PC-9 (cell line): ENCODE measurements around the gene CSH1. TPM values are rescaled to one million over a fixed set of nuclear protein-coding genes. Genes with fewer than 3 reads are reported as not detected.

Experiments
- BruUV-seq: library from RNA; stranded (reverse); fragments of 400-500 nt; replicated peaks from 2 replicates; lab custom pipeline; 2021; lab: Mats Ljungman, UMichigan
- CTCF ChIA-PET: fragments of 300-600 bp; sonication (Branson Sonifier 250); formaldehyde crosslinking; loops from one replicate; lab custom pipeline; 2022; ENCODE audit warnings: antibody characterized with exemption; lab: Charles Lee
- POLR2A ChIA-PET: fragments of 300-600 bp; sonication (Branson Sonifier 250); formaldehyde crosslinking; loops from one replicate; lab custom pipeline; 2022; ENCODE audit warnings: antibody characterized with exemption; ENCODE audit not compliant: unreplicated experiment; lab: Charles Lee
- DNase-seq, 2 experiments: peaks; one replicate each; pipeline versions ENCODE4 v3.0.0 to v3.0.0-alpha.2; 2015 to 2022; ENCODE audit warnings: mixed read lengths in 1 of 2
- H2AFZ ChIP-seq: fragments of 200-600 bp; sonication (generic); 2 replicates; pipeline ENCODE4 v1.8.1; 2017; ENCODE audit warnings: antibody characterized with exemption
- H3F3A ChIP-seq: fragments of 200-600 bp; sonication (generic); 2 replicates; pipeline ENCODE4 v1.8.1; 2017; ENCODE audit warnings: antibody characterized with exemption, mild to moderate bottlenecking, low read depth; ENCODE audit not compliant: insufficient read depth
- H3K27ac ChIP-seq: fragments of 200-600 bp; sonication (generic); 2 replicates; pipeline ENCODE4 v1.6.1; 2016; ENCODE audit warnings: mixed run types
- H3K27me3 ChIP-seq: fragments of 200-600 bp; sonication (generic); 2 replicates; pipeline ENCODE4 v1.6.1; 2016; ENCODE audit warnings: low read depth, mixed run types; ENCODE audit not compliant: insufficient read depth
- H3K36me3 ChIP-seq: fragments of 200-600 bp; sonication (generic); 2 replicates; pipeline ENCODE4 v1.6.1; 2016; ENCODE audit warnings: low read depth, mixed run types
- H3K4me1 ChIP-seq: fragments of 200-600 bp; sonication (generic); replicated peaks from 2 replicates; pipeline ENCODE4 v1.6.1; 2016; ENCODE audit warnings: mixed run types; ENCODE audit not compliant: insufficient read depth
- H3K4me2 ChIP-seq: fragments of 200-600 bp; sonication (generic); 2 replicates; pipeline ENCODE4 v1.6.1; 2017; ENCODE audit warnings: mixed run types
- H3K4me3 ChIP-seq: fragments of 200-600 bp; sonication (generic); 2 replicates; pipeline ENCODE4 v1.6.1; 2016; ENCODE audit warnings: mixed run types
- H3K79me2 ChIP-seq: fragments of 200-600 bp; sonication (generic); 2 replicates; pipeline ENCODE4 v1.6.1; 2017; ENCODE audit warnings: low read depth, mixed run types
- H3K9me2 ChIP-seq: fragments of 200-600 bp; sonication (generic); 2 replicates; pipeline ENCODE4 v1.8.1; 2017; ENCODE audit warnings: mild to moderate bottlenecking; ENCODE audit not compliant: insufficient read depth
- H3K9me3 ChIP-seq: fragments of 200-600 bp; sonication (generic); 2 replicates; pipeline ENCODE4 v1.8.1; 2016; ENCODE audit warnings: low read depth; ENCODE audit not compliant: insufficient read depth
- H4K20me1 ChIP-seq: fragments of 200-600 bp; sonication (generic); 2 replicates; pipeline ENCODE4 v1.8.1; 2017; ENCODE audit not compliant: insufficient read depth
- EZH2 ChIP-seq: fragments of 200-600 bp; sonication (generic); IDR thresholded peaks from 2 replicates; pipeline ENCODE4 v1.8.0; 2017; ENCODE audit warnings: antibody characterized with exemption, low read depth
- intact Hi-C: fragments of 100-400 bp; cut with micrococcal nuclease; formaldehyde crosslinking; loops from one replicate; pipeline ENCODE4 v1.10.0; 2022; ENCODE audit not compliant: unreplicated experiment
- total RNA-seq: library from RNA; stranded (reverse); gene quantifications from 2 replicates; pipeline ENCODE4 v1.2.3, GENCODE V29; 2021
- TF ChIP-seq, protein P1 (sequence below): fragments of 200-600 bp; sonication (generic); conservative IDR thresholded peaks from 2 replicates; pipeline ENCODE4 v1.6.1; 2017; ENCODE audit warnings: mixed run types, antibody characterized with exemption, mild to moderate bottlenecking, moderate library complexity

The CSH1 gene
- total RNA-seq, 1 experiment from 2014 or later, result not detected

DNA sequence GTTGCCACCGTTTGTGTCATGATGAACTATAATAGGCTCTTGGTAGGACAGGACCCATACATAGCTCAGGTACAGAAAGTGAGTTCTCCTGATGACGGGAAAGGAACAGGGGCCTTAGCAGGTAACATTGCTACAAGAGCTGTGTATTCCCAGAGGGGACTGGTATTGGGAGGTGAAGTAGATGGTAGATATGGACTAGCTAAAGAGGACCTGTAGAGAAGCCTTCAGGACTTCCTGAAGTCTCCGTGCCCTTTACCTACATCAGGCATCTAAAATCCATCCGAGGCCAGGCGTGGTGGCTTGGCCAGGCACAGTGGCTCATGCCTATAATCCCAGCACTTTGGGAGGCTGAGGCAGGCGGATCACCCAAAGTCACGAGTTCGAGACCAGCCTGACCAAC is 41.2 kb downstream of the CSH1 start:
- Histone ChIP-seq H3K4me2 (no peak overlapping the region), H3K27ac (no peak overlapping the region), H3K4me3 (no peak overlapping the region), H3F3A (peaks cover 5% of the 10 kb centered on the region; the same call in 1 of the 2 replicates), H2AFZ (no peak overlapping the region), H3K9me2 (no peaks in the 10 kb centered on the region), H3K9me3 (no peaks in the 10 kb centered on the region), H3K4me1 (no peaks in the 10 kb centered on the region), H4K20me1 (no peaks in the 10 kb centered on the region), H3K36me3 (no peaks in the 10 kb centered on the region), H3K27me3 (peaks cover 5% of the 10 kb centered on the region), H3K79me2 (no peaks in the 10 kb centered on the region)
- intact Hi-C loops, result no loop called here
- BruUV-seq, result no TSS peak
- no peak for DNase-seq
- TF ChIP-seq EZH2, result no peak
- TF ChIP-seq, protein P1, sequence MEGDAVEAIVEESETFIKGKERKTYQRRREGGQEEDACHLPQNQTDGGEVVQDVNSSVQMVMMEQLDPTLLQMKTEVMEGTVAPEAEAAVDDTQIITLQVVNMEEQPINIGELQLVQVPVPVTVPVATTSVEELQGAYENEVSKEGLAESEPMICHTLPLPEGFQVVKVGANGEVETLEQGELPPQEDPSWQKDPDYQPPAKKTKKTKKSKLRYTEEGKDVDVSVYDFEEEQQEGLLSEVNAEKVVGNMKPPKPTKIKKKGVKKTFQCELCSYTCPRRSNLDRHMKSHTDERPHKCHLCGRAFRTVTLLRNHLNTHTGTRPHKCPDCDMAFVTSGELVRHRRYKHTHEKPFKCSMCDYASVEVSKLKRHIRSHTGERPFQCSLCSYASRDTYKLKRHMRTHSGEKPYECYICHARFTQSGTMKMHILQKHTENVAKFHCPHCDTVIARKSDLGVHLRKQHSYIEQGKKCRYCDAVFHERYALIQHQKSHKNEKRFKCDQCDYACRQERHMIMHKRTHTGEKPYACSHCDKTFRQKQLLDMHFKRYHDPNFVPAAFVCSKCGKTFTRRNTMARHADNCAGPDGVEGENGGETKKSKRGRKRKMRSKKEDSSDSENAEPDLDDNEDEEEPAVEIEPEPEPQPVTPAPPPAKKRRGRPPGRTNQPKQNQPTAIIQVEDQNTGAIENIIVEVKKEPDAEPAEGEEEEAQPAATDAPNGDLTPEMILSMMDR, result no peak
- POLR2A ChIA-PET, result interaction anchor here (0.6 kb wide), 1 partner anchor 75 kb away, joined by 4 read pairs; no protein-coding TSS in a partner anchor
- CTCF ChIA-PET, result no interaction called here

DNA sequence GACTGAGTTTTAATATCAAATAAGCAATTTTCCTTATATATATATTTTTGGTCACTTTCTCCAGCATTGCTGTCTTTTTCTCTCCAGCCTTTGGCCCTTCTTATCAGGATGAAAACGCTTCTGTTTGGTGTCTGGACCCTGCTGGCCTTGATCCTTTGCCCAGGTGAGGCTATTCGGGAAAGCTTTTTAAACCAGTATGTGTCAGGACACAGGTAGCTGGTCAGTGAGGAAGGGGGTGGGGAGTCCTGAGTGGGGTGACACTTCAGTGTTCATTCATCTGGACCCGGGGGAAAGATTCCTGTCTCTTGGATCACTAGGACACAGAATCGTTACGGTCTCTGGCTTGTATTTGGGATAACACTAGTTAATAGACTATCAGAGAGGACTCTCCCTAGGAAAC is 41.7 kb downstream of the CSH1 start:
- CTCF ChIA-PET, result no interaction called here
- H4K20me1 ChIP-seq, result no peaks in the 10 kb centered on the region
- H2AFZ ChIP-seq, result no peak overlapping the region
- no peak overlapping the region for H3K4me2 ChIP-seq
- POLR2A ChIA-PET, result interaction anchor here (0.6 kb wide), 1 partner anchor 76 kb away, joined by 4 read pairs; no protein-coding TSS in a partner anchor
- H3K4me3 ChIP-seq, result no peak overlapping the region
- H3K4me1 ChIP-seq, result no peaks in the 10 kb centered on the region
- H3F3A ChIP-seq, result peaks cover 5% of the 10 kb centered on the region; the same call in 1 of the 2 replicates
- H3K36me3 ChIP-seq, result no peaks in the 10 kb centered on the region
- H3K27ac ChIP-seq, result no peak overlapping the region
- no peaks in the 10 kb centered on the region for H3K9me2 ChIP-seq
- H3K9me3 ChIP-seq, result no peaks in the 10 kb centered on the region
- H3K27me3 ChIP-seq, result peaks cover under 1% of the 10 kb centered on the region; the same call in 1 of the 2 replicates
- intact Hi-C loops, result no loop called here
- BruUV-seq, result no TSS peak
- no peaks in the 10 kb centered on the region for H3K79me2 ChIP-seq
- DNase-seq, result no peak
- TF ChIP-seq, protein P1, result no peak
- TF ChIP-seq EZH2, result no peak

DNA sequence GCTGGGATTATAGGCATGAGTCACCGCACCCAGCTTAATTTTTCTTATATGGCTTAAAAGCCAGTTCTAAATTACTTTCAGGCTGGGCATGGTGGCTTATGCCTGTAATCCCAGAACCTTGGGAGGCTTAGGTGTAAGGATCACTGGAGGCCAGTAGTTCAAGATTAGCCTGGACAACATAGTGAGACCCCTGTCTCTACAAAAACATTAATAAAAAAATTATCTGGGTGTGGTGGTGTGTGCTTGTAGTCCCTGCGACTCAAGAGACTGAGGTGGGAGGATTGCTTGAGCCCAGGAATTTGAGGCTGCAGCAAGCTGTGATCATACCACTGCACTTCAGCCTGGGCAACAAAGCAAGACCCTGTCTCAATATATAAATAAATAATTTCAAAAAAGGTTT is 43.1 kb downstream of the CSH1 start:
- TF ChIP-seq EZH2, result no peak
- TF ChIP-seq, protein P1, result no peak
- CTCF ChIA-PET, result no interaction called here
- Histone ChIP-seq H2AFZ (no peak overlapping the region), H3K9me2 (no peaks in the 10 kb centered on the region), H3F3A (peaks cover 5% of the 10 kb centered on the region; the same call in 1 of the 2 replicates), H3K27me3 (no peaks in the 10 kb centered on the region), H3K4me3 (no peak overlapping the region), H3K4me2 (no peak overlapping the region), H3K4me1 (no peaks in the 10 kb centered on the region), H3K27ac (no peak overlapping the region), H4K20me1 (no peaks in the 10 kb centered on the region), H3K36me3 (no peaks in the 10 kb centered on the region), H3K9me3 (no peaks in the 10 kb centered on the region; the same call in 1 of the 2 replicates), H3K79me2 (no peaks in the 10 kb centered on the region)
- intact Hi-C loops, result no loop called here
- no peak for DNase-seq
- no TSS peak for BruUV-seq
- POLR2A ChIA-PET, result no interaction called here
